GM10248 (cell line): Measurements from ENCODE around the gene DLX5.
A peak's percentile ranks its signal among the peaks of the same experiment; 100 is the strongest.

ENCODE experiments used
- CTCF ChIA-PET: fragments of 300-600 bp; sonication (Branson Sonifier 250); formaldehyde crosslinking; extraction: SDS; loops from one replicate; lab custom pipeline; 2021; ENCODE audit warnings: antibody characterized with exemption; lab: Yijun Ruan, JAX
- POLR2A ChIA-PET: fragments of 350-650 bp; sonication (Branson Sonifier 250); formaldehyde crosslinking; extraction: SDS; loops from one replicate; lab custom pipeline; 2020; ENCODE audit warnings: antibody characterized with exemption; lab: Yijun Ruan, JAX
- DNase-seq: peaks from one replicate; pipeline ENCODE4 v3.0.0; 2012; ENCODE audit errors: extremely low spot score
- CTCF ChIP-seq: IDR thresholded peaks from 2 replicates; pipeline ENCODE4 v1.5.1; 2012; ENCODE audit warnings: mild to moderate bottlenecking, low read depth; ENCODE audit errors: extremely low read depth, missing control alignments, control extremely low read depth

DLX5 gene

GRCh38 chr7:97027427-97028234 is 3.0 kb upstream of the DLX5 start:
- peak; percentile 91 for TF ChIP-seq CTCF
- DNase-seq = peak; percentile 79
- ChIA-PET CTCF (interaction anchor here (0.7 to 2.6 kb wide), 45 partner anchors 8 to 1121 kb away, joined by 3 to 51 read pairs (median 5); partner anchors contain the start of gene DLX6), POLR2A (no interaction called here)

- no peak for DNase-seq
These were observed 2.2 kb upstream of the DLX5 start for GRCh38 chr7:97026715-97027426.

GRCh38 chr7:97025983-97026714 is 1.5 kb upstream of the DLX5 start:
- POLR2A ChIA-PET = no interaction called here
- no peak for DNase-seq
- CTCF ChIA-PET = interaction anchor here (1.0 to 2.6 kb wide), 12 partner anchors 10 to 1111 kb away, joined by 3 to 51 read pairs (median 10); no protein-coding TSS in a partner anchor
- TF ChIP-seq CTCF = no peak

More at GRCh38 chr7:97026715-97027426, 2.2 kb upstream of the DLX5 start:
- TF ChIP-seq CTCF = no peak
- ChIA-PET POLR2A (no interaction called here), CTCF (interaction anchor here (0.7 to 2.6 kb wide), 47 partner anchors 7 to 1120 kb away, joined by 3 to 51 read pairs (median 5); partner anchors contain the start of gene DLX6)

GRCh38 chr7:97025130-97025499 is 484 bp upstream of the DLX5 start:
- POLR2A ChIA-PET = no interaction called here
- CTCF ChIA-PET = interaction anchor here (1.7 kb wide), 2 partner anchors 12 to 1109 kb away, joined by 4 to 5 read pairs; no protein-coding TSS in a partner anchor
- TF ChIP-seq CTCF = no peak
- no peak for DNase-seq

GRCh38 chr7:97022491-97023306 is 1.9 kb downstream of the DLX5 start:
- ChIA-PET POLR2A (no interaction called here), CTCF (interaction anchor here (1.0 to 1.7 kb wide), 2 partner anchors 946 to 1107 kb away, joined by 3 to 6 read pairs; no protein-coding TSS in a partner anchor)
- no peak for TF ChIP-seq CTCF

More at GRCh38 chr7:97022491-97023306, 1.9 kb downstream of the DLX5 start:
- no peak for DNase-seq
